H9 (cell line): ENCODE measurements around the gene FAM81A. TPM values are rescaled to one million over a fixed set of nuclear protein-coding genes. Genes with fewer than 3 reads are reported as not detected.

Experiments used
- DNase-seq: peaks from one replicate; pipeline ENCODE4 v3.0.0-alpha.2; 2017
- H2AFZ ChIP-seq: one replicate; pipeline ENCODE4 v1.6.1; 2013; ENCODE audit warnings: mild to moderate bottlenecking, low read length, control low read depth, moderate library complexity
- H2AK5ac ChIP-seq: 2 replicates; pipeline ENCODE4 v1.6.1; 2013; ENCODE audit warnings: low read length, control low read depth, mixed read lengths; ENCODE audit not compliant: insufficient read length
- H2BK120ac ChIP-seq: one replicate; pipeline ENCODE4 v1.6.1; 2013; ENCODE audit warnings: low read depth, mild to moderate bottlenecking, low read length, control low read depth, inconsistent platforms; ENCODE audit not compliant: poor library complexity, severe bottlenecking
- H2BK12ac ChIP-seq: 2 replicates; pipeline ENCODE4 v1.6.1; 2013; ENCODE audit warnings: low read length, control low read depth, mixed read lengths, low read depth; ENCODE audit not compliant: insufficient read length
- H2BK15ac ChIP-seq: 2 replicates; pipeline ENCODE4 v1.6.1; 2013; ENCODE audit warnings: low read depth, low read length, control low read depth
- H2BK20ac ChIP-seq: one replicate; pipeline ENCODE4 v1.6.1; 2013; ENCODE audit warnings: low read depth, mild to moderate bottlenecking, low read length, control low read depth, inconsistent platforms; ENCODE audit not compliant: poor library complexity, severe bottlenecking
- H2BK5ac ChIP-seq: 2 replicates; pipeline ENCODE4 v1.6.1; 2013; ENCODE audit warnings: low read length, control low read depth, mixed read lengths; ENCODE audit not compliant: insufficient read length
- H3K14ac ChIP-seq: 2 replicates; pipeline ENCODE4 v1.6.1; 2013; ENCODE audit warnings: low read length, control low read depth; ENCODE audit not compliant: insufficient read depth
- H3K18ac ChIP-seq: 2 replicates; pipeline ENCODE4 v1.6.1; 2013; ENCODE audit warnings: low read depth, mild to moderate bottlenecking, mixed read lengths, low read length, control low read depth; ENCODE audit not compliant: insufficient read length
- H3K23ac ChIP-seq: 2 replicates; pipeline ENCODE4 v1.6.1; 2013; ENCODE audit warnings: low read length, control low read depth, mixed read lengths, low read depth; ENCODE audit not compliant: insufficient read length
- H3K23me2 ChIP-seq: 2 replicates; pipeline ENCODE4 v1.6.1; 2013; ENCODE audit warnings: low read depth, mild to moderate bottlenecking, mixed read lengths, low read length, control low read depth; ENCODE audit not compliant: insufficient read length, poor library complexity, severe bottlenecking
- H3K27ac ChIP-seq: 2 replicates; pipeline ENCODE4 v1.5.1; 2013; ENCODE audit warnings: low read length, control low read depth, mixed read lengths, low read depth; ENCODE audit not compliant: insufficient read length
- H3K27me3 ChIP-seq: 2 replicates; pipeline ENCODE4 v1.6.1; 2013; ENCODE audit warnings: low read length, control low read depth, inconsistent platforms; ENCODE audit not compliant: insufficient read depth
- H3K4ac ChIP-seq: 2 replicates; pipeline ENCODE4 v1.6.1; 2013; ENCODE audit warnings: low read depth, mild to moderate bottlenecking, control low read depth, inconsistent platforms, low read length, moderate library complexity
- H3K4me1 ChIP-seq: 2 replicates; pipeline ENCODE4 v1.6.1; 2013; ENCODE audit warnings: low read length, control low read depth, inconsistent platforms; ENCODE audit not compliant: insufficient read depth
- H3K4me2 ChIP-seq: 2 replicates; pipeline ENCODE4 v1.6.1; 2013; ENCODE audit warnings: low read length, control low read depth, mixed read lengths; ENCODE audit not compliant: insufficient read length, insufficient read depth
- H3K56ac ChIP-seq: 2 replicates; pipeline ENCODE4 v1.6.1; 2013; ENCODE audit warnings: low read depth, mild to moderate bottlenecking, mixed read lengths, low read length, control low read depth; ENCODE audit not compliant: insufficient read length
- H3K79me1 ChIP-seq: 2 replicates; pipeline ENCODE4 v1.6.1; 2013; ENCODE audit warnings: low read depth, mild to moderate bottlenecking, moderate library complexity, low read length, control low read depth, inconsistent platforms; ENCODE audit not compliant: insufficient read depth, poor library complexity, severe bottlenecking
- H3K79me2 ChIP-seq: 2 replicates; pipeline ENCODE4 v1.6.1; 2013; ENCODE audit warnings: low read length, control low read depth, inconsistent platforms; ENCODE audit not compliant: insufficient read depth
- H3K9ac ChIP-seq: 2 replicates; pipeline ENCODE4 v1.6.1; 2013; ENCODE audit warnings: low read length, control low read depth, mixed read lengths; ENCODE audit not compliant: insufficient read length; ENCODE audit errors: extremely low read depth
- H3K9me3 ChIP-seq: one replicate; pipeline ENCODE4 v1.6.1; 2013; ENCODE audit warnings: low read depth, low read length, inconsistent platforms; ENCODE audit not compliant: control insufficient read depth
- H3T11ph ChIP-seq: one replicate; pipeline ENCODE4 v1.6.1; 2013; ENCODE audit warnings: mild to moderate bottlenecking, low read length, control low read depth, inconsistent platforms
- H4K20me1 ChIP-seq: one replicate; pipeline ENCODE4 v1.6.1; 2013; ENCODE audit not compliant: control insufficient read depth, insufficient read length, insufficient read depth
- H4K5ac ChIP-seq: 2 replicates; pipeline ENCODE4 v1.6.1; 2013; ENCODE audit warnings: low read depth, mild to moderate bottlenecking, mixed read lengths, low read length, control low read depth; ENCODE audit not compliant: insufficient read length
- H4K8ac ChIP-seq: replicated peaks from 2 replicates; pipeline ENCODE4 v1.6.1; 2013; ENCODE audit warnings: low read length, control low read depth, mixed read lengths, low read depth; ENCODE audit not compliant: insufficient read length
- H4K91ac ChIP-seq: 2 replicates; pipeline ENCODE4 v1.6.1; 2013; ENCODE audit warnings: low read depth, mild to moderate bottlenecking, moderate library complexity, mixed read lengths, low read length, control low read depth; ENCODE audit not compliant: insufficient read length
- H3K27ac Mint-ChIP-seq, 3 experiments: 2 replicates in 2 of 3; 3 replicates in 1 of 3; pipeline ENCODE4 v1.8.0; 2020 to 2021; ENCODE audit warnings: mixed read lengths in 3 of 3, mild to moderate bottlenecking in 1 of 3, moderate library complexity in 1 of 3
- H3K27me3 Mint-ChIP-seq: 2 replicates; pipeline ENCODE4 v1.8.0; 2021; ENCODE audit warnings: low read depth, mild to moderate bottlenecking, moderate library complexity, mixed read lengths
- H3K36me3 Mint-ChIP-seq, 3 experiments: 2 replicates in 2 of 3; 3 replicates in 1 of 3; pipeline ENCODE4 v1.8.0; 2020 to 2021; ENCODE audit warnings: low read depth in 3 of 3, mixed read lengths in 3 of 3; ENCODE audit not compliant: insufficient read depth in 1 of 3
- H3K4me1 Mint-ChIP-seq, 2 experiments: 2 replicates each; pipeline ENCODE4 v1.8.0; 2020; ENCODE audit warnings: mixed read lengths in 2 of 2
- H3K4me3 Mint-ChIP-seq, 2 experiments: 2 replicates in 1 of 2; 3 replicates in 1 of 2; pipeline ENCODE4 v1.8.0; 2020 to 2021; ENCODE audit warnings: mild to moderate bottlenecking in 2 of 2, mixed read lengths in 2 of 2, moderate library complexity in 1 of 2
- H3K9me3 Mint-ChIP-seq, 2 experiments: 2 replicates in 1 of 2; 3 replicates in 1 of 2; pipeline ENCODE4 v1.8.0; 2020; ENCODE audit warnings: mild to moderate bottlenecking in 2 of 2, mixed read lengths in 2 of 2, moderate library complexity in 1 of 2
- WGBS: extraction: QIAGEN DNeasy Blood & Tissue Kit; methylation state at CpG from one replicate; pipeline ENCODE4 v1.1.7; 2013; ENCODE audit warnings: missing lambda C conversion rate, low lambda C conversion rate, mixed read lengths; ENCODE audit not compliant: insufficient read length; ENCODE audit errors: extremely low coverage; 5-methylcytosine and 5-hydroxymethylcytosine counted together
- total RNA-seq: library from RNA; stranded (reverse); gene quantifications from 2 replicates; pipeline ENCODE4 v1.2.1, GENCODE V29; 2021
- TF ChIP-seq, protein P1 (sequence below): fragments of 200-600 bp; sonication (generic); conservative IDR thresholded peaks from 3 replicates; pipeline ENCODE4 v1.8.0; 2021; ENCODE audit warnings: antibody characterized with exemption, mild to moderate bottlenecking

Gene FAM81A
- total RNA-seq, 1 experiment from 2014 or later, result 1.7 TPM

DNA sequence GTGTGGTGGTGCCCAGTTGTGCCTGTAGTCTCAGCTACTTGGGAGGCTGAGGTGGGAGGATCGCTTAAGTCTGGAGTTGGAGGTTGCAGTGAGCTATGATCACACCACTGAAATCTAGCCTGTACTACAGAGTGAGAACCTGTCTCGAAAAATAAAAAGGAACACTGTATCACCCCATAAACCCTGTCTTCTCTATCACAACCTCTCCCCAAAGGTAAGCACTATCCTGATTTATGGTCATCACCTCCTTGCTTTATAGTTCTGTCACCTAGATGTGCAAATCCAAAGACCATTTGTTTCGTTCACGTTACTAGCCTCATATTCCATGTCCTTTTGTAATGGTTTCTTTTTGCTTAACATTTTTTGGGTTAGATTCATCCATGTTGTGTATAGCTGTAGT is 123.6 kb downstream of the FAM81A start:
- Histone ChIP-seq H3K27ac (no peak overlapping the region), H4K5ac (no peak overlapping the region), H3K23ac (no peak overlapping the region), H4K91ac (no peak overlapping the region), H3K14ac (no peak overlapping the region), H3K27me3 (no peaks in the 10 kb centered on the region), H4K8ac (no peak overlapping the region), H3K9ac (no peak overlapping the region), H2BK15ac (no peak overlapping the region), H3K56ac (no peak overlapping the region), H3K4me1 (no peaks in the 10 kb centered on the region), H2BK12ac (no peak overlapping the region), H2AK5ac (no peak overlapping the region), H2BK120ac (no peak overlapping the region), H3K4me2 (no peak overlapping the region), H2AFZ (no peak overlapping the region), H3K23me2 (no peaks in the 10 kb centered on the region), H3K4ac (no peak overlapping the region), H3T11ph (no peak overlapping the region), H4K20me1 (no peaks in the 10 kb centered on the region), H3K18ac (no peak overlapping the region), H3K79me1 (no peaks in the 10 kb centered on the region), H2BK20ac (no peak overlapping the region), H3K9me3 (no peaks in the 10 kb centered on the region), H2BK5ac (no peak overlapping the region), H3K79me2 (no peaks in the 10 kb centered on the region)
- H3K36me3 Mint-ChIP-seq, result no peaks in the 10 kb centered on the region; a peak in 1 of 7 replicates
- no peak overlapping the region for H3K27ac Mint-ChIP-seq
- peaks cover 4% of the 10 kb centered on the region in 2 experiments for H3K4me1 Mint-ChIP-seq
- no peak overlapping the region for H3K4me3 Mint-ChIP-seq
- no peak for DNase-seq
- H3K9me3 Mint-ChIP-seq, result peaks cover 5 to 8% of the 10 kb centered on the region in 2 experiments
- H3K27me3 Mint-ChIP-seq, result peaks cover 7% of the 10 kb centered on the region
- TF ChIP-seq, protein P1, sequence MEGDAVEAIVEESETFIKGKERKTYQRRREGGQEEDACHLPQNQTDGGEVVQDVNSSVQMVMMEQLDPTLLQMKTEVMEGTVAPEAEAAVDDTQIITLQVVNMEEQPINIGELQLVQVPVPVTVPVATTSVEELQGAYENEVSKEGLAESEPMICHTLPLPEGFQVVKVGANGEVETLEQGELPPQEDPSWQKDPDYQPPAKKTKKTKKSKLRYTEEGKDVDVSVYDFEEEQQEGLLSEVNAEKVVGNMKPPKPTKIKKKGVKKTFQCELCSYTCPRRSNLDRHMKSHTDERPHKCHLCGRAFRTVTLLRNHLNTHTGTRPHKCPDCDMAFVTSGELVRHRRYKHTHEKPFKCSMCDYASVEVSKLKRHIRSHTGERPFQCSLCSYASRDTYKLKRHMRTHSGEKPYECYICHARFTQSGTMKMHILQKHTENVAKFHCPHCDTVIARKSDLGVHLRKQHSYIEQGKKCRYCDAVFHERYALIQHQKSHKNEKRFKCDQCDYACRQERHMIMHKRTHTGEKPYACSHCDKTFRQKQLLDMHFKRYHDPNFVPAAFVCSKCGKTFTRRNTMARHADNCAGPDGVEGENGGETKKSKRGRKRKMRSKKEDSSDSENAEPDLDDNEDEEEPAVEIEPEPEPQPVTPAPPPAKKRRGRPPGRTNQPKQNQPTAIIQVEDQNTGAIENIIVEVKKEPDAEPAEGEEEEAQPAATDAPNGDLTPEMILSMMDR, result no peak
- WGBS, result no CpG with 5 or more reads among the region's 4 CpGs
